Keratinocyte (primary cell): ENCODE results near the gene LMTK2. TPM values are rescaled to one million over a fixed set of nuclear protein-coding genes. Genes with fewer than 3 reads are reported as not detected.
"Not testable (repeated sequence)": the region's sequence is repeated elsewhere in the genome, so short reads cannot be mapped to it uniquely, and the experiment has no call there.

Experiments used
- DNase-seq: peaks from one replicate; pipeline ENCODE4 v3.0.0-alpha.2; 2011; ENCODE audit warnings: low read depth, missing footprints, low spot score
- FAIRE-seq: peaks from 2 replicates; lab custom pipeline; 2011; peaks lifted over from hg19 to GRCh38; lab: Jason Lieb, UNC
- H2AFZ ChIP-seq: 2 replicates; pipeline ENCODE4 v1.6.0; 2012; ENCODE audit warnings: low read length, control low read depth, inconsistent platforms; ENCODE audit not compliant: control insufficient read depth
- H3K27ac ChIP-seq: 2 replicates; pipeline ENCODE4 v1.5.1; 2011; ENCODE audit warnings: low read length; ENCODE audit not compliant: control insufficient read depth, insufficient read depth
- H3K27me3 ChIP-seq: 3 replicates; pipeline ENCODE4 v1.6.0; 2011; ENCODE audit warnings: low read length; ENCODE audit not compliant: control insufficient read depth, insufficient read depth; ENCODE audit errors: extremely low read depth
- H3K36me3 ChIP-seq, 2 experiments: 2 replicates in 1 of 2; 3 replicates in 1 of 2; pipeline ENCODE4 v1.5.1; 2011; ENCODE audit warnings: low read length in 2 of 2, mild to moderate bottlenecking in 1 of 2; ENCODE audit not compliant: control insufficient read depth in 2 of 2, insufficient read depth in 2 of 2; ENCODE audit errors: extremely low read depth in 1 of 2
- H3K4me1 ChIP-seq: 3 replicates; pipeline ENCODE4 v1.5.1; 2011; ENCODE audit warnings: low read length; ENCODE audit not compliant: control insufficient read depth, insufficient read depth; ENCODE audit errors: extremely low read depth
- H3K4me2 ChIP-seq: 3 replicates; pipeline ENCODE4 v1.6.0; 2011; ENCODE audit warnings: low read depth, low read length; ENCODE audit not compliant: control insufficient read depth, insufficient read depth; ENCODE audit errors: extremely low read depth
- H3K4me3 ChIP-seq, 3 experiments: fragments of 200-600 bp in 1 of 3; sonication (generic) in 1 of 3; 2 replicates in 2 of 3; 3 replicates in 1 of 3; pipeline ENCODE4 v1.5.1; 2011 to 2016; ENCODE audit warnings: low read length in 3 of 3, mild to moderate bottlenecking in 3 of 3, control low read depth in 2 of 3, inconsistent platforms in 1 of 3, low read depth in 1 of 3, mixed read lengths in 1 of 3, mixed run types in 1 of 3, moderate library complexity in 1 of 3; ENCODE audit not compliant: control insufficient read depth in 2 of 3, insufficient read depth in 2 of 3; ENCODE audit errors: extremely low read depth in 1 of 3
- H3K79me2 ChIP-seq: 2 replicates; pipeline ENCODE4 v1.6.0; 2012; ENCODE audit warnings: low read length; ENCODE audit not compliant: control insufficient read depth, insufficient read depth
- H3K9ac ChIP-seq: 3 replicates; pipeline ENCODE4 v1.6.0; 2011; ENCODE audit warnings: low read length; ENCODE audit not compliant: control insufficient read depth, insufficient read depth; ENCODE audit errors: extremely low read depth
- H3K9me1 ChIP-seq: 3 replicates; pipeline ENCODE4 v1.6.0; 2011; ENCODE audit warnings: low read length; ENCODE audit not compliant: control insufficient read depth, insufficient read depth; ENCODE audit errors: extremely low read depth
- H3K9me3 ChIP-seq: 2 replicates; pipeline ENCODE4 v1.5.1; 2012; ENCODE audit warnings: low read depth, low read length; ENCODE audit not compliant: control insufficient read depth
- H4K20me1 ChIP-seq: 3 replicates; pipeline ENCODE4 v1.6.0; 2011; ENCODE audit warnings: low read length; ENCODE audit not compliant: control insufficient read depth, insufficient read depth; ENCODE audit errors: extremely low read depth
- EZH2 ChIP-seq: IDR thresholded peaks from one replicate; pipeline ENCODE4 v1.6.1; 2012; ENCODE audit warnings: inconsistent platforms, mild to moderate bottlenecking, low read length, moderate library complexity
- dilution Hi-C: fragments of 300-500 bp; cut with MboI; formaldehyde crosslinking; loops from one replicate; pipeline ENCODE4 v1.7.0; 2020; ENCODE audit warnings: low sequenced_read_pairs; ENCODE audit not compliant: extremely low pct_ligation_motif_present
- polyA plus RNA-seq, 5 experiments: library from polyadenylated mRNA; depleted of rRNA in 3 of 5; stranded (reverse) in 3 of 5; stranded (forward) in 1 of 5; unstranded in 1 of 5; fragments of >200 nt; gene quantifications; 1 replicate in 1 of 5; 2 replicates in 3 of 5; 3 replicates in 1 of 5; pipeline versions ENCODE4 v1.2.1 to v1.2.3, GENCODE V29; 2011 to 2012; ENCODE audit warnings: missing spikeins in 2 of 5, low read depth in 1 of 5, low replicate concordance in 1 of 5
- TF ChIP-seq, protein P1 (sequence below), 3 experiments: IDR thresholded peaks in 1 of 3; conservative IDR thresholded peaks in 1 of 3; optimal IDR thresholded peaks in 1 of 3; 2 replicates in 2 of 3; 3 replicates in 1 of 3; pipeline versions ENCODE3 to v1.5.1; 2011; ENCODE audit warnings: low read length in 3 of 3, mild to moderate bottlenecking in 3 of 3, moderate library complexity in 2 of 3, control low read depth in 1 of 3, inconsistent platforms in 1 of 3; ENCODE audit not compliant: insufficient read depth in 2 of 3; ENCODE audit errors: extremely low read depth in 1 of 3

Gene LMTK2
- polyA plus RNA-seq, 1 donor (not counting 4 experiments of a cell fraction or from before 2014, with no cell fraction given), result 6.6 TPM

DNA sequence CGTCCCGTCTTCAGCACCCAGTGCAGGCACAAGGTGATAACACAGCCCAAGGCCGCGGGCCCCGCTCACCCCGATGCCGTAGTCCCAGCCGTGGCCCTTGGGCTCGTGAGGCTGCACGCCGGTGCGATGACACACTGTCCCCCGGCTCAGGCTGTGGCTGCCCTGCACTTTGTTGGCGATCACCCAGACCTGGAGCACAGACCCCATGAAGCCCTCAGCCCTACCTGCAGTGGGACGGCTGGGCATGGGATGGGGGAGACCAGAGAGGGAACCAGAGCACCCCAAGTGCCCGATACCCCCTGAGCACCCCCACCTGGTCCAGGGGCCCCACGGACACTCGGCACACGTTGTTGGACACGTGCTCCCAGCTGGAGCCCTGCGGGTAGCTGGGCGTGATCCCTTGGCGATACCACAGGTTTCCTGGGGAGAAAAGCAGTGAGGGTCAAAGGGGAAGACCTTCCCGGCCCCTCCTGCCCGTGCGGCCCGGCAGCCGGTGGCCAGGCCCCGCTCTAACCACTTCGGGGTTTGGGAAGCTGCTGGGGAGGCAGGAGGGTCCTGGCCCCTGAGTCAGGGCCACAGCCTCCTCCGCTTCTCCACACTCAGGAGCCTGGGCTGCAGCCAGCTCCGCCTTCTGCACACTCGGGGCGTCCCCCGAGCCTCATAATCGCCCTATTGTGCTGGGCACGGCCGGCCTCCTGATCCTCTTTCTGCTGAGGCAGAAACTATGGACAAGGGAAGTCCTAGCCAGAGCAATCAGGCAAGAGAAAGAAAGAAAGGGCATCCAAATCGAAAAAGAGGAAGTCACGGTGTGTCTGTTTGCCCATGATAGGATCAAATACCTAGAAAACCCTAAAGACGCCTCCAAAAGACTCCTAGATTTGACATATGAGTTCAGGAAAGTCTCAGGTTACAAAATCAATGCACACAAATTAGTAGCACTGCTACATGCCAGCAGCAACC is 111.2 kb downstream of the LMTK2 start:
- Histone ChIP-seq H3K4me2 (no peak overlapping the region), H3K9me1 (no peaks in the 10 kb centered on the region), H3K4me3 (no peak overlapping the region), H3K27ac (no peak overlapping the region), H2AFZ (no peak overlapping the region), H3K36me3 (peaks cover 0 to 4% of the 10 kb centered on the region in 2 experiments), H3K79me2 (no peaks in the 10 kb centered on the region), H3K4me1 (no peaks in the 10 kb centered on the region), H4K20me1 (no peaks in the 10 kb centered on the region), H3K9ac (no peak overlapping the region), H3K27me3 (no peaks in the 10 kb centered on the region), H3K9me3 (no peaks in the 10 kb centered on the region)
- TF ChIP-seq, protein P1, sequence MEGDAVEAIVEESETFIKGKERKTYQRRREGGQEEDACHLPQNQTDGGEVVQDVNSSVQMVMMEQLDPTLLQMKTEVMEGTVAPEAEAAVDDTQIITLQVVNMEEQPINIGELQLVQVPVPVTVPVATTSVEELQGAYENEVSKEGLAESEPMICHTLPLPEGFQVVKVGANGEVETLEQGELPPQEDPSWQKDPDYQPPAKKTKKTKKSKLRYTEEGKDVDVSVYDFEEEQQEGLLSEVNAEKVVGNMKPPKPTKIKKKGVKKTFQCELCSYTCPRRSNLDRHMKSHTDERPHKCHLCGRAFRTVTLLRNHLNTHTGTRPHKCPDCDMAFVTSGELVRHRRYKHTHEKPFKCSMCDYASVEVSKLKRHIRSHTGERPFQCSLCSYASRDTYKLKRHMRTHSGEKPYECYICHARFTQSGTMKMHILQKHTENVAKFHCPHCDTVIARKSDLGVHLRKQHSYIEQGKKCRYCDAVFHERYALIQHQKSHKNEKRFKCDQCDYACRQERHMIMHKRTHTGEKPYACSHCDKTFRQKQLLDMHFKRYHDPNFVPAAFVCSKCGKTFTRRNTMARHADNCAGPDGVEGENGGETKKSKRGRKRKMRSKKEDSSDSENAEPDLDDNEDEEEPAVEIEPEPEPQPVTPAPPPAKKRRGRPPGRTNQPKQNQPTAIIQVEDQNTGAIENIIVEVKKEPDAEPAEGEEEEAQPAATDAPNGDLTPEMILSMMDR (optimal IDR thresholded peaks at IDR 0.05 in 1 of 3, IDR thresholded peaks at IDR 0.05 in 1 of 3, conservative IDR thresholded peaks at IDR 0.05 in 1 of 3; ENCODE audit: extremely low read depth in 1 of 3, insufficient read depth in 2 of 3, low read length in 3 of 3), result no peak
- no peak for TF ChIP-seq EZH2
- no peak for DNase-seq
- dilution Hi-C loops, result no loop called here
- FAIRE-seq, result no peak

DNA sequence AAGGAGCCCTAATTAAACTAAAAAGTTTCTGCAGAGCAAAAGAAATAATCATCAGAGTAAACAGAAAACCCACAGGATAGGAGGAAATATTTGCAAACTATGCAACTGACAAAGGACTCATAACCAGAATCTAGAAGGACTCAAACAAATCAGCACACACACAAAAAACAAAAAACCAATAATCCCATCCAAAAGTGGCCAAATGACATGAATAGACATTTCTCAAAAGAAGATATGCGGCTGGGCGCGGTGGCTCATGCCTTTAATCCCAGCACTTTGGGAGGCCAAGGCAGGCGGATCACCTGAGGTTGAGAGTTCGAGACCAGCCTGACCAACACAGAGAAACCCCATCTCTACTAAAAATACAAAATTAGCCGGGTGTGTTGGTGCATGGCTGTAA is 112.7 kb downstream of the LMTK2 start:
- H3K79me2 ChIP-seq, H3K27ac ChIP-seq, H3K4me3 ChIP-seq, H3K9me1 ChIP-seq, FAIRE-seq, dilution Hi-C loops, H2AFZ ChIP-seq, H3K4me2 ChIP-seq, DNase-seq, H3K36me3 ChIP-seq, H3K9ac ChIP-seq, H3K4me1 ChIP-seq, H4K20me1 ChIP-seq, H3K9me3 ChIP-seq, H3K27me3 ChIP-seq: not testable (repeated sequence)
